Tongue (tissue), 2 donors: ENCODE measurements around the gene PDP2. TPM values are rescaled to one million over a fixed set of nuclear protein-coding genes. Genes with fewer than 3 reads are reported as not detected.

Experiments used
- DNase-seq: peaks from one replicate; pipeline ENCODE4 v3.0.0-alpha.2; 2015
- total RNA-seq: library from RNA; depleted of rRNA; stranded (reverse); fragments of >200 nt; gene quantifications from one replicate; pipeline ENCODE4 v1.2.3, GENCODE V29; 2014

Gene PDP2, protein sequence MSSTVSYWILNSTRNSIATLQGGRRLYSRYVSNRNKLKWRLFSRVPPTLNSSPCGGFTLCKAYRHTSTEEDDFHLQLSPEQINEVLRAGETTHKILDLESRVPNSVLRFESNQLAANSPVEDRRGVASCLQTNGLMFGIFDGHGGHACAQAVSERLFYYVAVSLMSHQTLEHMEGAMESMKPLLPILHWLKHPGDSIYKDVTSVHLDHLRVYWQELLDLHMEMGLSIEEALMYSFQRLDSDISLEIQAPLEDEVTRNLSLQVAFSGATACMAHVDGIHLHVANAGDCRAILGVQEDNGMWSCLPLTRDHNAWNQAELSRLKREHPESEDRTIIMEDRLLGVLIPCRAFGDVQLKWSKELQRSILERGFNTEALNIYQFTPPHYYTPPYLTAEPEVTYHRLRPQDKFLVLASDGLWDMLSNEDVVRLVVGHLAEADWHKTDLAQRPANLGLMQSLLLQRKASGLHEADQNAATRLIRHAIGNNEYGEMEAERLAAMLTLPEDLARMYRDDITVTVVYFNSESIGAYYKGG
- total RNA-seq, result 11.0 TPM

- DNase-seq, result peak; percentile 97
Observed at GRCh38 chr16:66880288-66881013, at the start of gene PDP2. Gene PDP2 (plus strand): TSS chr16:66880515. CDS start chr16:66884285, 3,770 bp downstream.

GRCh38 chr16:66832190-66832589 is 48.1 kb upstream of the PDP2 start:
- no peak for DNase-seq

DNA sequence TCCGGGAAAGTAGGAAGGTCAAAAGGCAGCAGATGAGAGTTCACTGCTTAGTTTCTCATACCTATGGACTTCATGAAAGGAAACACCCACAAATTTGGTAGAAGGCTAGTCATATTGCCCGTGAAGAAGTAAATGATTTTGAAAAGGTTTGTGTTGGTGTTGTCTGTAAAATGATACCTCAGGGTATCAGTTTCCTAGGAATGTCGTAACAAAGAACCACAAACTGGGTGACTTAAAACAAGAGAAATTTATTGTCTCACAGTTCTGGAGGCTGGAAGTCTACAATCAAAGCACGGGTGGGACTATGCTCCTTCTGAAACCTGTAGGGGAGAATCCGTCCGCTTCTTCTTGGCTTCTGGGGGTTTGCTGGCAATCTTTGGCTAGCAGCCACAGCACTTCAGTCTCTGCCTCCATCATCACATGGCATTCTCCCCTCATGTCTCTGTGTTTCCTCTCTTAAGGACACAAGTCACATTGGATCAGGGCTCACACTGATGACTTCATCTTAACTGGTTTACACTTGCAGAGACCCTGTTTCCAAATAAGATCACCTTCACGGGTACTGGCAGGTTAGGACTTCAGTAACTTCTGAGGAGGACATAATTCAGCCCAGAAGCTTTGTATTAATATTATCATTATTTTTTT is 47.5 kb upstream of the PDP2 start:
- DNase-seq, result no peak

GRCh38 chr16:66834746-66835145 is 45.6 kb upstream of the PDP2 start:
- no peak for DNase-seq

DNA sequence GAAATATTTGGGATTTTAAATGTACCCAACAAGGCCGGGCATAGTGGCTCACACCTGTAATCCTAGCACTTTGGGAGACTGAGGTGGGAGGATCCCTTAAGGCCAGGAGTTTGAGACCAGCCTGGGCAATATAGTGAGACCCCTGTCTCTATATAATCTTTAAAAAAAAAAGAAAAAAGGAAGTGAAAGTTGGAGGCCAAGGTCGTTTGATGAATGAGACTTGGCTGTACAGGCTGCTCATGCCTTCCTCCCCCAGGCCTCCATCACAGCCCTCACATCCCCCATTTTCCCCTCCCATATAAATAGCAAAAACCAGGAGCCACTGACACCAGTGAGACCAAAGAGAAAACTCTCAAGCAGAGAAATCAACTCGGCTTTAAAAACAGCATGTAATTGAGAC is 39.4 kb upstream of the PDP2 start:
- DNase-seq, result no peak

DNA sequence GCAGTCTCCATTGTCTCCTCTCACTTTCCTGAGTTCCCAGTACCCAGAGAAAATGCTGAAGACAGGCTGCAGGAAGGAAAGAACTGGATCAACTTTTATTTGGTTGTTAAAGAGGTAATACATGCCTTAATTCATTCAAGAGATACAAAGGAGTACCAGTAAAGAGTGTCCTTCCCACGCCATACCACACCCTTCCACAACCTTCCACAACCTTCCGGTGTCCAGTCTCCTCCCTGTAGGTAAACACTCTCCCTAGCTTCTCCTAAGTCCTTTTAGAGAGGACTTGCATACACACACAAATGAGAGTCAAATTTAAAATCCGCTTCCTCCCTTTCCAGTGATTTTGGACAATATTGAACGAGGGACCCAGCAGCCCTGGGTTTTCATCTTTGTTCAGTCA is 38.9 kb upstream of the PDP2 start:
- no peak for DNase-seq

GRCh38 chr16:66842765-66843164 is 37.5 kb upstream of the PDP2 start:
- DNase-seq, result no peak

GRCh38 chr16:66843191-66843590 is 37.1 kb upstream of the PDP2 start:
- no peak for DNase-seq

DNA sequence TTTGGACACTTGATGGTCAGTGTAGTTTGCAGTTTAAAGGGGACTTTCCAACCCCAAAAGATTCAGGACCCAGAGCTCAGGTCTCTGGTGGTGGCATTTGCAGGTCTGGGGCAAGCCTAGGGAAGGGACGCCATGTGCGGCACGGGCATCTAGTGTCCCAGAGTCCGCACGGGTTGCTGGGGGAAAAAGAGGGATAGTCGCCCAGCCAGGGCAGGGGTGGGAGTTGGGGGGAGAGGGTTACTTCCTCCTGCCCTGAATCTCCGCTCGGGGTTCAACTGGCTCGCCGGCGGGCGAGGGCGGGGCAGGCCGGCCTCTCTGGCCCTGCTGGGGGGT is 36.3 kb upstream of the PDP2 start:
- DNase-seq, result no peak

DNA sequence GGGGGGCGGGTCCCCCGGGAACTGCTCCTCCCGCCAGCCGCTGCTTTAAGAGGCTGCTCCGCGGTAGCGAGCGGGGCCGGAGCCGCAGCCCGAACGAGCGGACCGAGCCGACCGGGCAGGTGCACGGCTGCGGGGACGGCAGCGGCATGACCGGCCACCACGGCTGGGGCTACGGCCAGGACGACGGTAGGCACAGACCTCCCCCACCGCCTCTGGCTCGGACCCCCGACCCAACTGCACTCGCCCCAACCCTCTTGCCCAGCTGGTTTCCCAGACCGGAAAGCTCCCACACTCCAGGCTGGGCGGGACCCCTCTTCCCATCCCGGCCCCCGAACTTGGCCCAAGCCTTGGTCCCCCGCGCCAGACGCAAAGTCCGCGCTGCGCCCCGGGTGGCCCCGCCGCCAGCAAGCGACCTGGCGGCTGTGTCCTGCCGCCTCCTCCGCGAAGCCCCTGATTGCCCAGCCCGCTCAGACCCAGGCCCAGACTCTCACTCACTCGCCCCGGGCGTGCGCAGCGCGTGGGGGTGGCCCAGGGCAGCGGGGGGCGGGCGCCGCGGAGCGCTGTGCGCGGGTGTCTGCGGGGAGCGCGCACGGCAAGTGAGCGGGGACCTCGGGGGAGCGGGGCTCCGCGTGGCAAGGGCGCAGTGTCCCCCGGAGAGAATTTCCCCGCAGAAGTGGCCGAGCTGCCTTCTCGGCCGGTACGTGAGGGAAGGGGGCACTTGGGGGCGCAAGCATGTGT is 35.8 kb upstream of the PDP2 start, which contains the start of gene CA7:
CA7 (plus strand) TSS at position 73 of the 738 bp plus-strand sequence; CDS start at position 147, 74 bp downstream.
- no peak for DNase-seq

DNA sequence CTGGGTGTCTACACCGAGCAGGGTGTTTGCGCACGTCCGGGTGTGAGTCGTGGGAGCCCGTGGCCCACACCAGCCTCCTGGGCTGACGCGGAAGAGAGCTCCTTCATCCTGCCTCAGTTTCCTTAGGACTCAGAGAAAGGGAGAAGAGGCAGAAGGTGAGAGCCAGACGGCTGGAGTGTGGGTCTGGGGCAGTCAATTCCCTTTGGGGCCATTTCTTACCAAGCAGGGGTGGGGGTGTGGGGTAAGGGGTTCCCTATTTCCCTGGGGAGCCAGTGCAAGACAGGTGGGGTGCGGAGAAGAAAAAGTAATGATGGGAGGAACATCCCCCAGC is 35.3 kb upstream of the PDP2 start:
- no peak for DNase-seq

GRCh38 chr16:66845791-66846221 is 34.5 kb upstream of the PDP2 start:
- peak; percentile 24 for DNase-seq

DNA sequence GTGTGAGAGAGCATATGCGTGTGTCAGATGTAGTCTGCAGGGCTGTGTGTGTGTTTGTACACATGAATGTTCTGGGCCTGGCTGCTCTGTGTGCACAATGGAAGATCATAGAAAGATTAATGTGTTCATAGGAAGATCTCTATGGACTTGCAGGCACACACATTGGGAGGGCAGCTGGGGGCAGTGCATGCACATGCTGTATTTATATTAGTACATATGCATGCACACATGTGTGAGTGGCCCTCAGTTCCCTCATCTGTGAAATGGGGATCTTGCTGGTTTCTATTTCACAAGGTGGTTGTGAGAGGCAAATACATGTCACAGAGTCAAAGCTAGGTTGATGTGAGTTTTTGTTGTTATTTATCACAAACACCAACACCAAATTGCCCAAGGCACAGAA is 34.0 kb upstream of the PDP2 start:
- no peak for DNase-seq

GRCh38 chr16:66846831-66847230 is 33.5 kb upstream of the PDP2 start:
- no peak for DNase-seq

- no peak for DNase-seq
Observed at GRCh38 chr16:66847533-66848067, 32.7 kb upstream of the PDP2 start.

GRCh38 chr16:66848172-66848571 is 32.1 kb upstream of the PDP2 start:
- no peak for DNase-seq

GRCh38 chr16:66849021-66849420 is 31.3 kb upstream of the PDP2 start:
- DNase-seq, result no peak

GRCh38 chr16:66849549-66849948 is 30.8 kb upstream of the PDP2 start:
- no peak for DNase-seq

GRCh38 chr16:66850115-66850815 is 30.1 kb upstream of the PDP2 start:
- DNase-seq, result no peak

GRCh38 chr16:66851166-66851964 is 28.9 kb upstream of the PDP2 start:
- no peak for DNase-seq
